Dermis blood vessel endothelial cell (primary cell): ENCODE measurements around the gene CBX2. TPM values are rescaled to one million over a fixed set of nuclear protein-coding genes. Genes with fewer than 3 reads are reported as not detected.
"Not testable (repeated sequence)": the region's sequence is repeated elsewhere in the genome, so short reads cannot be mapped to it uniquely, and the experiment has no call there.

Experiments
- DNase-seq: peaks from one replicate; pipeline ENCODE4 v3.0.0; 2010
- total RNA-seq: library from RNA; depleted of rRNA; stranded (reverse); fragments of >200 nt; gene quantifications from 2 replicates; pipeline ENCODE4 v1.2.3, GENCODE V29; 2014

CBX2 gene
- total RNA-seq, 1 donor from 2014 or later, result 14.1 TPM

DNA sequence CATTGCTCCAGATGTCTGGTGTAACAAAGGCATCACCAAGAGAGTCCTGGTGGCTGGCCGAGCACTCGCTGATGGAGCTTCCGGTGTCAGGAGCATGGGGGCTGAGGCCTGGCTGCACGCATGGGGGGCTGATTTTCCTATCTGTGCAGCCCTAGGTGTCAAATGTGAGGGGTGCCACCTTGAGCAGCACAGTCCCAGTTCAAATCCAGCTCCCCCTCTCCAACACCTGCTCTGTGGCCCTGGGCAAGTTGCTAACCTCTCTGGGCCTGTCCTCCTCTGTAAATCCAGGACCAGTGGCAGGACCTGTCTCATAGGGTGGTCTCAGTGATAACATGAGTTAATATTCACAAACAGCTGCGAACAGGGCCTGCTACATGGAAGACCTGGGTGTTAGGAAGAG lies 34.3 kb upstream of the CBX2 start:
- DNase-seq, result no peak

DNA sequence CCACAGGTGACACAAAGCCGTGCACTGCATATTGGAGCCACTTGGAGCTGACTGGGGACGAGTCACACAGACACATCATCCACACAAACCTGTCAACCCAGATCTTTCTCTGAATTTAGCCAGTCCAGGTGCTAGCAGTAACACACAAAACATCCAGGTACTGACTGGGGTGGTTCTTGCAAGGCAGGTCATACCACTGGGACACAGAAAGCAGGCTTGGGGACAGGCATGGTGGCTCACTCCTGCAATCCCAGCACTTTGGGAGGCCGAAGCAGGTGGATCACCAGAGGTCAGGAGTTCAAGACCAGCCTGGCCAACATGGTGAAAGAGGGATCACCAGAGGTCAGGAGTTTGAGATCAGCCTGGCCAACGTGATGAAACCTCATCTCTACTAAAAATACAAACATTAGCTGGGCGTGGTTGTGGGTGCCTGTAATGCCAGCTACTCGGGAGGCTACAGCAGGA lies 32.3 kb upstream of the CBX2 start:
- no peak for DNase-seq

DNA sequence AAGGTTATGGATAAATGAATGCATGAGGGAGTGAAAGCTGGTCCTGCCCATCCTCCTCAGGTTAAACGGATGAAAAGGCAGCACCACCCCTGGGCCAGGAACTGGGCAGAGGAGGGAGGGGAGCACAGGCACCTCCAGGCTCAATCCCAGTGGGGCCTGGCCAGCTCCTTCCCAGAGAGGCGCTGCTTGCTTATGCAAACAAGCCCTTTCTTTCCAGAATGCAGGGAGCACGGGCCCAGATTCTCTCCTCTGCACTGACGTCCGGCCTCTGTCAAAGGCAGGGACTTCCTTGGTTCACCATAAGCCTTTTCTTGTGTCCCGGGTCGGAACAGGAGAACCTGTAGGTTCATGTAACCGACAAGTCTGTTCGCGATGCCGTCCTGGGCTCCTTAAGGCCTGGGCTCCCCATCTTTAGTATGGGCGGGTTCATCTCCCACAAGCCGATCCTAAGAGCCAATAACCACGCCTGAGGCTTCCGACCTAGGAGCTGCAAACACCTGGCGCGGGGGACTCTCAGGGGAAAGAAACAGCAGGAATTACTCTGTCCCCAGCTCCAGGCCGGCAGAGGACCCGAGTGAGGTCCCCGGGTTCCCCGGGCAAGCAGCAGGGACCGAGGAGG lies 30.9 kb upstream of the CBX2 start:
- DNase-seq, result no peak

DNA sequence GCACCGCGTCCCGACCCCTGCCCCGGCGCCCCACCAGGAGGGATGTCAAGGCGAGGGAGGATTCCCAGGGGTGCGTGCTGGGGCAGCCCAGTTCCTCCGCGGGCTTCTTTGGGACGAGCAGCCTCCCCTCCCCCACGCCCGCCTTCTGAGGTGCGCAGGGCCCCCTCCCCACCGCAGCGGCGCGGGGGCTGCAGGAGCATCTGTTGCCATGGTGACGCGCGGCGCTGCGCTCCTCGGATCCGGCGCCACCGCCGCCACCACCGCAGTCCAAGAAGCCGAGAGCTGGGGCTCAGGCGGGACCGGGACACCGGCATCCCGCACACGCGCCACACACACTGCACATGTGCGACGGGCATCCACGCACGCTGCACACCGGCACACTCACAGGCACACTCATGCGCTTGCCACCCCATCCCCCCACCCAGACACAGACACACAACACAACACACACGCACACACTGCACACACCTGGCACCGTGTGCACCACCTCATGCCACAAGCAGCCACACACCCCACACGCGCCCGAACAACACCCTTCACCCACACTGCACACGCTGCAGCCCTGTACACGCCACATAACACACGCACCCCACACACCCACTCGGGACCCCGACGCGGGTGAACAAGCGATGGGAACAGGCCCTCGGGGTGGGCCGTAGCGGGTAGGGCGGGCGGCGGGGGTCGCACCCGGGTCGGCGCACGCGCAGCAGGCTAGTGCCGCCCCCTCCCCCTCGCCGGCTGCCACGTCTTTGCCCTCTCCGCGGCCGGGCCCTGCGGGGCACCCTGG lies 30.2 kb upstream of the CBX2 start:
- DNase-seq, result no peak

DNA sequence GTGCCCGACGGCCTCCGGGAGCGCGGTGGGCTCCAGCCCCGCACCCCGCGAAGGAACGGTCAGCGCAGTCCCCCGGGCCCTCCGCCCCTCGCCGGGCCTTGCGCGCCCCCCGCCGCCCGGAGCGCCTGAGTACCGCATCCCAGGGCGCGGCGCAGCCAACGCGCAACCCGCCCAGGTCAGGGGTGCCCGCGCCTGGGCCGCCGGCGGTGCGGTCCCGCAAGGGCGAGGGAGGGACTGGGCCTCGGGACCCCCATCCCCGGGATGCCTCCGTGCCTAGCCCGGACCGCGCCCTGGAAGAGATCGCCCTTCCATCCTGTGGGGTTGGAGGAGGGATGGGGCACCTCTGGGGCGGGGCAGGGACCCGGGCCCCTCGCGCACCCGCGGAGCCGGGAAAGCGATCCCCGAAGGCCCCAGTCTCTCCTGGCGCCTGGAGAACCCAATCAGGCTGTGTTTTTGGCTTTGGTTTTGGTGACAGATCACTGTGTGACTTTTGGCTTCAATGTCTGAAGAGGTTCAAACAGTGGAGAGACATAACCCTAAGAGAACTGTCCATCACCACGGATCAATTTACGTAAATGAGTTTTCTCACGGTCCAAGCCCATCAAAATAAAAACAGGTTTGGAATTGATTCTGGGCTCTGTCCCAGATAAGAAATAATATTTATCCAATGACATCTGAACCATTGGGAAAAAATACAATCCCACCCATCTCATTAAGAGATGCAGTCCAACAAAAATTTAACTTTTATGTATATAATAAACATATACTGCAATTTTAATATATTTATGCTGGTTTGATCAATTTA lies 29.5 kb upstream of the CBX2 start:
- no peak for DNase-seq

DNA sequence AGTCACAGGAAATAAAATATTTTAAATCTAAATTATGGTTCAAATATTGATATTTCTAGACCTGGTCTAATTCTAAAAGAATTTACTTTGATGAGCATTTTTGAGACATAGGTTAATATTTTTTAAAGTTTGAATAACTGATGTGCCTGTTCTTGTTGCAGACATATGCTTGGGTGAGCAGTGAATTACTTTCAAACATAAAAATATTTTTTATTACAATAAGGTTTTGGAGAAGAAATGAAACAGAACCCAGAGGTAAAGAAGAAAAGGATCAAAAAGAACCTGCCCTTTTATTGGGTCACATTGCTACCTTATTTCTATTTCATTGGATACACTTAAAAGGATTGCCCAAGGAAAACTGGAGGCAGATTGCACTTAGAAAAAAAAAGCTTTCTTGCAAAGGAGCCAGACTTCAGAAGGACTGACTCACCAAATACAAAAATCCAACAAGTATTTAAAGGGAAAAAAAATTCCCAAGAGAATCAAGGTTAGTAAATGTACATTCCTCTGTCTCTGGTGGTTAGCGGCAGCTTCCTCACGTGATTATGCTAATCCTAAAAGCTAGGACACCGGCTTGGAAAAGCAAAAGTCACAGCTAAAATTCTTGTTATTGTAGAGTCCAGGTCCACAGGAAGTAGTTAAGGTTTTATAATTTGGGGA lies 28.7 kb upstream of the CBX2 start:
- DNase-seq, result no peak

DNA sequence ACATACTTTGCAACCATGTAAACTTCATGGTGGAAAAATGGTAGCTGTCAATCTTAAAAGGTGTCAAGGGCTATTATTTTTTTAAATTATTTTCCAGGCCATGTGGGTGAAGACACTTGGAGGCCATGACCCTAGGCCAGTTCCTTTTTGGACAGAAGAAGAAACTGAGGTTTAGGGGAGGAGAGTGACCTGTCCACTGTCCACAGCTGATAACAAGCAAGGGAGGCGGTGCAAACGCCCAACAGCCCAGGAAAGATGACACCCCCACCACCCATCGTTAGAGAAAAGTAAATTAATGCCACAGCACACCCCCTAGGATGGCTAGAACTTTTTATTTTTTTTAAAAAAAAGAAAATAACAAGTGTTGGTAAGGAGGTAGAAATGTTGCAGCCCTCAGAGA lies 28.0 kb upstream of the CBX2 start:
- DNase-seq, result no peak

DNA sequence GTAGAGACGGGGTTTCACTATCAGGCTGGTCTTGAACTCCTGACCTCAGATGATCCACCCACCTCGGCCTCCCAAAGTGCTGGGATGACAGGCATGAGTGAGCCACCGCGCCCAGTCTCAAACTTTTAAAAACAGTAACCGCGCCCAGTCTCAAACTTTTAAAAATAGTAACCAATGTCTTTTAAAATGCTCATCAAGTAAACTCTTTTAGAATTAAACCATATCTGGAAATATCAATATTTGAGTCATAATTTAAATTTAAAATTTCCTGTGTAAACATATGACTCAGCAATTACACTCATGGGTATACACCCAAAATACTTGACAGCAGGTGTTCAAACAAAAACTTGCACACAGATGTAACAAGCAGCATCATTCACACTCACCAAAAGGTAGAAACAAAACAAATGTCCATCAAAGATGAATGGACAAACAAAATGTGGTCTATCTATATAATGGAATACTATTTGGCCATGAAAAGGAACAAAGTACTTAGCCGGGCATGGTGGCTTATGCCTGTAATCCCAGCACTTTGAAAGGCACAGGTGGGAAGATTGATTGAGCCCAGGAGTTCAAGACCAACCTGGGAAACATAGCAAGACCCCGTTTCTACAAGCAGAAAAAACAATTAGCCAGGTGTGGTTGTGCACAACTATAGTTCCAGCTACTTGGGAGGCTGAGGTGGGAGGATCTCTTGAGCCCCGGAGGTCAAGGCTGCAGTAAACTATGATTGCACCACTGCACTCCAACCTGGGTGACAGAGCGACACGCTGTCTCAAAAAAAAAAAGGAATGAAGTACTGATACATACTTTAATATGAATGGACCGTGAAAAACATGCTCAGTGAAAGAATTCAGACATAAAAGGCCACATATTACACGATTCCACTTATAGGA lies 27.1 kb upstream of the CBX2 start:
- DNase-seq, result no peak

DNA sequence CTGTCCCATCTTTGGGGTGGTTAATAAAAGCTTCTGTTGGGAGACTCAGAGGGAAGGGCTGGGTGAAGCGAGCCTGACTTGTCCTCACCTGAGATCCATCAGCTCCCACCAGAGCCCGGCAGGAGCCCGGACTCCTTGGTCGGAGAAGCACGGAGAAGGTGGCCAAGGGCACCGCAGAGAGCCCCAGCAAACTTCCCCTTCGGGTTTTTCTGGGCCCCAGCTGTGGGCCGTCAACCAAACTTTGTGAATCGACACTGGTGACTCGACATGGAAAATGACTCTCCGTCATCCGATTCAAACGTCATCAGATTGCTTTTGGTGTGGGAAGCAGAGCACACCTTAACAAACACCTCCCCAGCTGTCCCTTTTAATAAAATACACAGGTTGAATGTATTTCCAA lies 25.8 kb upstream of the CBX2 start:
- no peak for DNase-seq

DNA sequence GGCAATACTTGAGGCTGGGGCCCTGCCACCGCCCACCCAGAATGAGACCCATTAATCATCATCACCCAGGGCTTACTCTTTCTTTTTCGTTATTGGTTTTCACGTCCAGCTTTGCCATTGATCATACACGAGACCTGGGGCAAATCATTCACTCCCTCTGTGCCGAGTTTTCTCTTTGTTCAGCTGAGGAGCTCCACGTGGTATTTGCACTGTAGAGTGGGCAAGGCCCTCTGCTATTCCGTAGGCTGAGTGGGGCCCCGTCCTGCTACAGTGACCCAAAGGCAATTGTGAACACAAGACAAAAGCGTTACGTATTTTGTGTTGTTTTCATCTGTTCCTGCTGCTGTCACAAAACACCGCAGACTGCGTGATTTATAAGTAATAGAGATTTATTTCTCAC lies 23.6 kb upstream of the CBX2 start:
- no peak for DNase-seq

DNA sequence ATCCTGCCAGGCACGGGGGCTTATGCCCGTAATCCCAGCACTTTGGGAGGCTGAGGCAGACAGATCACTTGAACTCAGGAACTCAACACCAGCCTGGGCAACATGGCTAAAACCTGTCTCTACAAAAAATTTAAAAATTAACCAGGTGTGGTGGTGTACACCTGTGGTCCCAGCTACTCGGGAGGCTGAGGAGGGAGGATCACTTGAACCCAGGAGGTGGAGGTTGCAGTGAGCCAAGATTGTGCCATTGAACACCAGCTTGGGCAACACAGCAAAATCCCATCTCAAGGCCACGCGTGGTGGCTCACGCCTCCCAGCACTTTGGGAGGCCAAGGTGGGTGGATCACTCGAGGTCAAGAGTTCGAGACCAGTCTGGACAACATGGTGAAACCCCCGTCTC lies 23.0 kb upstream of the CBX2 start:
- not testable (repeated sequence) for DNase-seq

DNA sequence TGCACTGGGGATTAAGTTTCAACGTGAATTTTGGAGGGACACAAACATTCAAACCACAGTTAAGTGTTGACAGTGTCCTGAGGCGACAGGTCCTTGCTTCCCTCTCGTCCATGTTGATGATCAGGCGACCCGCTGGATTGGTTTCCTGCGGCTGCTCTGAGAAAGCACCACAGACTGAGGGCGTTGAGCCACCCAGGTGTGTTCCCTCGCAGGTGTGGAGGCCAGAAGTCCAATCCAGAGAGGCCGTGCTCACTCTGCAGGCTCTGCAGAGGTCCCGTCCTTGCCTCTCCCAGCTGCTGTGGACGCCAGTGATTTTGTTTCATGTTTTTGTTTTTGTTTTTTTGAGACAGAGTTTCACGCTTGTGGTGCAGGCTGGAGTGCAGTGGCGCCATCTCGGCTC lies 22.4 kb upstream of the CBX2 start:
- no peak for DNase-seq

DNA sequence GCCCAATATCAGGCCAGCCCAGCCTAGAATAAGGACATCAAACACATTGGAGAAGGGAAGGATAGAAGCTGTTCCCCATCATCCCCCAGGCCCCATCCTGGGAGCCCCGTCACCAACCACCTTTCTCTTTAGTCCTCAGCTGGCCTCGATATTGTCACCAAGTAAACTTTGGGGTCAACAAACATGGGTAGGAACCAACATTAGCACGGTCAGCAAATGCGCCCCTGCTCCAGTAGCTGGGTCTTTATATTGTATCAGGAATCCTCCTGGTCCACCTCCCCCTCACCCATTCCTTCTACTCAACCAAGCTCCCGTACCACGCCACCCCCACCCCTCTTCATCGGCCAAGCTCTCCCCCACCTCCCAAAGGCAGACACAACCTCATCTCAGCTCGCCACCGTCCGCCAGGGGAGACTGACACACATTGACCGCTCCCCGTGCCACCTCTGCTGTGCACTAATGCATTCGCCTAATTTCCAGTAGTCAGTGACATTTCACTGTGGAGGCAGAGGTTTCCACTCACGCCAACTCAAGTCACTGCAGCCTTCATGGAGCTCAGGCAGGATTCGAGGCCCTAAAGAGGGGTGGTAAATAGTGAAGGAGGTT lies 20.7 kb upstream of the CBX2 start:
- DNase-seq, result no peak

DNA sequence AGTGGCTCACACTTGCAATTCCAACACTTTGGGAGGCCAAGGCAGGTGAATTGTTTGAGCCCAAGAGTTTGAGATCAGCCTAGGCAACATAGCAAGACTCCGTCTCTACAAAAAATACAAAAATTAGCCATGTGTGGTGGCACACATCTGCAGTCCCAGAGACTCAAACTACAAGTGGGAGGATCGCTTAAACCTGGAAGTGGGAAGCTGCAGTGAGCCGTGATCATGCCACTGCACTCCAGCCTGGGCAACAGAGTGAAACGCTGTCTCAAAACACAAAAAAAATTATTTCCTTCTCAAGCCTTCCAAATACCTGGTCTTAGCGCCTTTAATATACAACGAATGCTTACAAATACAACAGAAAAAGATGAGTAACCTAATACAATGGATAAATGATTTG lies 19.7 kb upstream of the CBX2 start:
- no peak for DNase-seq

DNA sequence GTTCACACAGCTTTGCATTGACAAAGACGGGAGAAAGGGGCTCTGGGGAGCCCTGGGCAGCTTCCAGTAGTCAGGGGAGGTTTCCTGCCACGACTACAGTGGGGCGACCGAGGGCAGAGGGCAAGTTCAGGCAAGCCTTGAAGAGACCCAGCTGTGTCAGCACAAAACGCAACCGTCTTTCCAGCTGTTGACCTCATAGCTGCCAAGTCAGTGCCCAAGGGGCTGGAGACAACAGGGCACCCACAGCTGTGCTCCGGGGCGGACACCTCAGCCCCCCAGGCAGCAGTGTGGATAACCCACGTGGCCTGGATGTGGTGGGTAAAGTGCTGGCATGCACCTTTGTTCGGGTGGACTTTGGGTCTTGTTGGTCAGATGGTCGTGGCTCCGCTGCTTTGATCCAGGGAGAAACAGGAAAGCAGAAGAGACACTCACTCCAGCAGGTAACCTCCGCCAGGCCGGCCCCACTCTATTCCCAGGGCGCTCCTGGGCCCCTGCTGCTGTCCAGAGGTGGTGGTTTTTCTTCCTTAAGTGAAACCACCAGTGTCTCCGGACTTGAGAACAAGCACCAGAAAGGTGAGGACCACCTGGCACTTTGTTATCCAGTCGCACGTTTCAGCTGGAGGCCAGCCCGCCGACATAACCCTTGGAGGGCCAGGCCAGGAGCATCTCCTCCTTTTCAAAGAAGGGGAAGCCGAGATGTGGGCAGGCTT lies 17.6 kb upstream of the CBX2 start:
- DNase-seq, result no peak

DNA sequence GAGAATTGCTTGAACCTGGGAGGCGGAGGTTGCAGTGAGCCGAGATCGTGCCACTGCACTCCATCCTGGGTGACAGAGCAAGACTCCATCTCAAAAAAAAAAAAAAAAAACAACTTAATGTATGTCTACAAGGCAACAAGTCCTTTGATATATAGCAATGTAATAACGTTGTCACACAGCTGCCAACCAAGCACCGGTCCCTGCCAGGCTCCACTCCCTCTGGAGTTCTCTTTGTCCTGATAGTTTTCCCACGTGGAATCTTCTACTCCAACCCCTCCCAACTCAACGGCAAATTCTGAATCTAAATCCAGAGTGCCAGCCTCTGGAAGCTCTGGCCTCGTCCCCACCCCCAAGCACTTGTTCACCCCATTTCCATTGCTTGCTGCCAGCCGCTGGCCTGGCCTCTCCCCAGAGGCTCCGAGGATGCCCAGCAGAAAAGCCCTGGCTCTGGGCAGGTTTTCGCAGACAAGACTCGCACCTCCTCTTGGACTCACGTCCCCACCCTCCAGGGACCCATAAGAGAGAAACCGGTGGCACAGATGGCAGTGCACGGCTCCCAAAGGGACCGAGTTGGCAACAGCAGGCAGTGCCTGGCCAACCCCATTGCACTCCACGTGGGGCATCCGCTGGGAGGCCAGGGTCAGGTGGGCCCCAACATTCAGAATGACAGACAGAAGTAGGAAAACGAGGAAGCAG lies 15.9 kb upstream of the CBX2 start:
- DNase-seq, result no peak

DNA sequence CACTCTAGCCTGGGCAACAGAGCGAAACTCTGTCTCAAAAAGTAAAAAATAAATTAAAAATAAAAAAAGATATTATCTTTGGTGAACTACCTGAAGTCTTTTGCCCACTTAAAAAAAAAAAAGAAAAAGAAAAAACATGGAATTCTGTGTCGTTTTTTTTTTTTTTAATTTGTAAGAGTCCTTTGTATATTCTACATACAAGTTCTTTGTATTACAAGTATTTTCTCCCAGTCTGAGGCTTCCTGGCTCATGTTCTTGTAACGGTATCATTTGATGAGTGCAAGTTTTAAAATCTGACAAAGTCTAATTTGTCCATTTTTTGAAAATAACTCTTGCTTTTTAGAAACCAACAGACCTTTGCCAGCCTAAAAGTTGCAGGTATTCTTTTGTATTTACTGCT lies 12.2 kb upstream of the CBX2 start:
- no peak for DNase-seq

DNA sequence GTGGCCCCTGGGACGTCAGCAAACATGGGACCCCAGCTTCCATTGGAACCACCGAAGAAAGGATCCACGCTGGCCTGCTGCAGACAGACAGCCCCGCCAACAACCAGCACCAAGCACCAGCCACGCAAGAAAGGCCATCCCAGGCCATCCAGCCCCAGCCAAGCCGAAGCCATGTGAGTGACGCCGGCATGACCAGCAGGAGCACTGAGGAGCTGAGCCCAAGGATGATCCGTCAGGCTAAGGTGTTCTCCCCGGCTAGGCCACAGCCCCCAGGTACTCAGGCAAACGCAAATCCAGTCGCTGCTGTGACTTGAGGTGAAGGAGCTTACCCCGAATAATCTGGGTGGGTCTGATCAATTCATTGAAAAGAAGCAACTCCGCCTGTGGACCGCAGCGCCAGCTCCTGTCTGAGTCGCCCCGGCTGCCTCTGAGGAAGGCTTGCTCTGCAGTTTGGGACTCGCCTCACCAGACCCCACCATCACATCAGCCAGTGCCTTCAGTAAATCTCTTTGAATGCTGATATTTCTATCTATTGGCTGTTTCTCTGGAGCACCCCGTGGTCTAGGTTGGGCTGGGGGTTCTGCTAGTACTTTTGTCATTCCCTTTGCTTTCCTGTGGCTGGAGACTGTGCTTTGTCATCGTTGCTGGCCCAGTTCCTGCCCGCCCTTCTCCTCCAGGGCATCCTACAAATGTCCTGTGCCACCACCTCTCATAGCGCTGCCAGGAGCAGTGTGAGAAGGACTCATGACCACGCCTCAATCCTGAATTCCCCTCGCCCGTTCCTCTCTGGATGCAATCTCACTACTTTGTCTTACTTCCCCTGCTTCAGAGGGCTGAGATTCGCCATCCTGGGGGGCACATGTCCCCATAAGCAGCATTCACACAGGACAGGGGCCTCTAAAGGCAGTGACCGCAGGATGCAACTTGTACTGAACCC lies 8.1 kb upstream of the CBX2 start:
- DNase-seq, result no peak

DNA sequence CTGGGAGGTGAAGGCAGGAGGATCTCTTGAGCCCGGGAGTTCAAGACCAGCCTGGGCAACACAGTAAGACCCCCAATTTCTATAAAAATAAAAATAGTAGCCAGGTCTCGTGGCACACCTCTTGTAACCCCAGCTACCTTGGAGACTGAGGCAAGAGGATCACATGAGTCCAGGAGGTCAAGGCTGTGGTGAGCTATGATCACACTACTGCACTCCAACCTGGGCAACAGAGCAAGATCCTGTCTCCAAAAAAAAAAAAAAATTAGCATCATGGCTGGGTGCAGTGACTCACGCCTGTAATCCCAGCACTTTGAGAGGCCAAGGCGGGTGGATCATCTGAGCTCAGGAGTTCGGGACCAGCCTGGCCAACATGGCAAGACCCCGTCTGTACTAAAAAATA lies 6.7 kb upstream of the CBX2 start:
- DNase-seq, result no peak
